Measurements from ENCODE around the gene SMPDL3A. TPM values are rescaled to one million over a fixed set of nuclear protein-coding genes. Genes with fewer than 3 reads are reported as not detected.

The SMPDL3A gene
- total RNA-seq, 1 experiment from 2014 or later, result 1.8 TPM

DNA sequence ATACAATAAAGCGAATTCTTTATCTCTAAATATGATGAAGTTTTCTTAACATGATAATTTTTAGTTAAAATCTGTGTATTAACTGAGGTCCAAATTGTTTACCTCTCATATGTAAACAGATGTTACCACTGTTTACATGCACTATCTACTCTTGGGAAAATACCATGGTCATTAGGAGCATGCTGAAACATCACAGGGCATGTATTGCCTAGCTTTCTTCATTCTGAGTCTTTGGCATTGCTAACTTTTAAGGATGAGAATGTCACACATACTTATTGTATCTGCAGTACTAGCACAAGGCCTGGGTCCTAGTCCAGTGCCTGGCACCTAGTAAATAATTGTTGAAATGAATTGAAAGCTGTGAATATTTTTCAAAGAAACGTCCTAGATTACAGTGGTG is 20.6 kb downstream of the SMPDL3A start:
- H3K27me3 ChIP-seq (ENCODE audit: control insufficient read depth, insufficient read depth, low read length), result no peaks in the 10 kb centered on the region
- no peak for ATAC-seq
- H3K9me3 ChIP-seq (ENCODE audit: control insufficient read depth, insufficient read depth, low read depth, low read length), result no peaks in the 10 kb centered on the region
- DNase-seq (ENCODE audit: low read depth, low spot score), result no peak
- no peak overlapping the region for H3K27ac ChIP-seq (ENCODE audit: low read length)
- BruUV-seq (replicated peaks), result no TSS peak
- ChIA-PET CTCF (interaction anchor here (0.5 kb wide), 1 partner anchor 54 kb away, joined by 6 read pairs; no protein-coding TSS in a partner anchor), POLR2A (no interaction called here)
- H3K4me1 ChIP-seq (ENCODE audit: control insufficient read depth, insufficient read depth, low read length), result no peaks in the 10 kb centered on the region
- intact Hi-C loops (cut with micrococcal nuclease; ENCODE audit: unreplicated experiment), result no loop called here
- no peak overlapping the region for H3K4me3 ChIP-seq (ENCODE audit: low read depth in 2 of 2, low read length in 2 of 2)
- in situ Hi-C loops (cut with HindIII; ENCODE audit: low pct_unique_long_range_greater_than_20kb, low sequenced_read_pairs), result no loop called here
- TF ChIP-seq POLR2AphosphoS5 (IDR thresholded peaks at IDR 0.05; ENCODE audit: low read depth, low read length) (no peak), REST (IDR thresholded peaks at IDR 0.05; ENCODE audit: insufficient read depth in 1 of 2, low read depth in 2 of 2, low read length in 1 of 2) (no peak), TCF7L2 (IDR thresholded peaks at IDR 0.05; ENCODE audit: low read depth, low read length) (no peak), CTCF (IDR thresholded peaks at IDR 0.05) (no peak), SIN3A (IDR thresholded peaks at IDR 0.05; ENCODE audit: borderline replicate concordance, insufficient read depth, low read depth, low read length) (no peak)
- H3K36me3 ChIP-seq (ENCODE audit: control insufficient read depth, insufficient read depth, low read length), result no peaks in the 10 kb centered on the region

DNA sequence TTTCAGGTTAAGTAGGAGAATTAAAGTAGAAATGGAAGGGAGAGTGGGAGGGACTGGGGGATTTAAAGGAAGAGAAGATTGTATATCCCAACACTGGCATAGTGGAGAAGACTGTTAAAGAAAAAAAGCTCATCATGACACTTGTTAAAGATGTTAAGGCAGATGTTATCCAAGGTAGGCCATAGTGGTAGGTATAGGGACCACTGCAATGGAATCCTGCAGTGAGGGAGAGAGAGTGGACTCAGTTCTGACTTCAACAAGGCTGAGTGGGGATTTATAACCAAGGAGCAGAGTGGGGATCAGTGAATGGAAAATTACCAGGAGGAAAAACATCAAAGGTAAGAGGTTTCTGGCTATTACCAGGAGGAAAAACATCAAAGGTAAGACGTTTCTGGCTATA is 21.1 kb downstream of the SMPDL3A start:
- TF ChIP-seq CTCF (IDR thresholded peaks at IDR 0.05), result no peak; the same call in 1 of the 2 replicates
- TF ChIP-seq SIN3A (IDR thresholded peaks at IDR 0.05; ENCODE audit: borderline replicate concordance, insufficient read depth, low read depth, low read length), result no peak
- no peak for TF ChIP-seq POLR2AphosphoS5 (IDR thresholded peaks at IDR 0.05; ENCODE audit: low read depth, low read length)
- TF ChIP-seq TCF7L2 (IDR thresholded peaks at IDR 0.05; ENCODE audit: low read depth, low read length), result no peak
- Histone ChIP-seq H3K27ac (ENCODE audit: low read length) (no peak overlapping the region), H3K27me3 (ENCODE audit: control insufficient read depth, insufficient read depth, low read length) (no peaks in the 10 kb centered on the region), H3K9me3 (ENCODE audit: control insufficient read depth, insufficient read depth, low read depth, low read length) (no peaks in the 10 kb centered on the region), H3K4me1 (ENCODE audit: control insufficient read depth, insufficient read depth, low read length) (no peaks in the 10 kb centered on the region), H3K4me3 (ENCODE audit: low read depth in 2 of 2, low read length in 2 of 2) (no peak overlapping the region), H3K36me3 (ENCODE audit: control insufficient read depth, insufficient read depth, low read length) (no peaks in the 10 kb centered on the region)
- ChIA-PET CTCF (no interaction called here), POLR2A (no interaction called here)
- intact Hi-C loops (cut with micrococcal nuclease; ENCODE audit: unreplicated experiment), result no loop called here
- in situ Hi-C loops (cut with HindIII; ENCODE audit: low pct_unique_long_range_greater_than_20kb, low sequenced_read_pairs), result no loop called here
- ATAC-seq (no peak), DNase-seq (ENCODE audit: low read depth, low spot score) (no peak)
- no TSS peak for BruUV-seq (replicated peaks)

All from Panc1 (cell line).